Measurements from ENCODE around the gene IL1RAPL2. TPM values are rescaled to one million over a fixed set of nuclear protein-coding genes. Genes with fewer than 3 reads are reported as not detected.

The IL1RAPL2 gene
- total RNA-seq, 1 donor from 2014 or later = not detected

- Mint-ChIP-seq H3K4me1 (no peaks in the 10 kb centered on the region), H3K9me3 (no peaks in the 10 kb centered on the region), H3K36me3 (ENCODE audit: low read depth) (no peaks in the 10 kb centered on the region), H3K4me3 (no peak overlapping the region), H3K27ac (no peak overlapping the region), H3K27me3 (no peaks in the 10 kb centered on the region)
- no peak for TF ChIP-seq CTCF (IDR thresholded peaks at IDR 0.05)
- POLR2A ChIA-PET = no interaction called here
- DNase-seq (no peak), ATAC-seq (ENCODE audit: low read depth) (no peak)
- intact Hi-C loops (cut with micrococcal nuclease) = no loop called here
- CTCF ChIA-PET = no interaction called here
Measured at GRCh38 chrX:105136786-105137185, 570.8 kb downstream of the IL1RAPL2 start.

DNA sequence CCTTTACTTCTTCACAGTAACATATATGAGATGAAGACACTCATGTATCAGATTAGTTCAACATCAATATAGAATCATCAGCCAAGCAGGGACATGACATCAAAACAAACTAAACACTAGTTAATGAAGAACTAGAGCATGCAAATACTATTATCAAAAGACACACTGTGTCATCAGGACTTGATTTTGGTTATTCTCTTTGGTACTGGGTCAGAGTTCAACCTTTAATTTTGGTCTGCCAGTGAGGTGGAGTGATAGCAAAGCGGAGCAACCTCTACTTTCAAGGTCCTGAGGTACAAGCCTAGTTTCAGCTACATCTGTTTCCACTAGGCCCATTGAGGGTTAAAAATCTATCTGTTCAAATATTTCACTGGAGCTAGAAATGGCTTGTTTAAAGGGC, 584.0 kb downstream of the IL1RAPL2 start:
- intact Hi-C loops (cut with micrococcal nuclease) = no loop called here
- POLR2A ChIA-PET = no interaction called here
- Mint-ChIP-seq H3K36me3 (ENCODE audit: low read depth) (no peaks in the 10 kb centered on the region), H3K27me3 (no peaks in the 10 kb centered on the region), H3K4me1 (no peaks in the 10 kb centered on the region), H3K4me3 (no peak overlapping the region), H3K9me3 (no peaks in the 10 kb centered on the region), H3K27ac (no peak overlapping the region)
- ATAC-seq (ENCODE audit: low read depth) (no peak), DNase-seq (no peak)
- CTCF ChIA-PET = no interaction called here
- TF ChIP-seq CTCF (IDR thresholded peaks at IDR 0.05) = no peak

- Mint-ChIP-seq H3K27ac (no peak overlapping the region), H3K36me3 (ENCODE audit: low read depth) (no peaks in the 10 kb centered on the region), H3K27me3 (no peaks in the 10 kb centered on the region), H3K4me3 (no peak overlapping the region), H3K9me3 (no peaks in the 10 kb centered on the region), H3K4me1 (no peaks in the 10 kb centered on the region)
- DNase-seq (no peak), ATAC-seq (ENCODE audit: low read depth) (no peak)
- no peak for TF ChIP-seq CTCF (IDR thresholded peaks at IDR 0.05)
- CTCF ChIA-PET = no interaction called here
- POLR2A ChIA-PET = no interaction called here
- intact Hi-C loops (cut with micrococcal nuclease) = no loop called here
Measured at GRCh38 chrX:105150557-105150956, 584.6 kb downstream of the IL1RAPL2 start.

- no peak for TF ChIP-seq CTCF (IDR thresholded peaks at IDR 0.05)
- Mint-ChIP-seq H3K36me3 (ENCODE audit: low read depth) (no peaks in the 10 kb centered on the region), H3K27ac (no peak overlapping the region), H3K27me3 (no peaks in the 10 kb centered on the region), H3K4me1 (no peaks in the 10 kb centered on the region), H3K4me3 (no peak overlapping the region), H3K9me3 (no peaks in the 10 kb centered on the region)
- no peak for DNase-seq
- ChIA-PET CTCF (no interaction called here), POLR2A (no interaction called here)
- intact Hi-C loops (cut with micrococcal nuclease) = no loop called here
- ATAC-seq (ENCODE audit: low read depth) = no peak
Measured at GRCh38 chrX:105167233-105167632, 601.2 kb downstream of the IL1RAPL2 start.

GRCh38 chrX:105168577-105168976, 602.6 kb downstream of the IL1RAPL2 start:
- no peak for ATAC-seq (ENCODE audit: low read depth)

More at GRCh38 chrX:105168577-105168976, 602.6 kb downstream of the IL1RAPL2 start:
- Mint-ChIP-seq H3K9me3 (no peaks in the 10 kb centered on the region), H3K4me1 (no peaks in the 10 kb centered on the region), H3K4me3 (no peak overlapping the region), H3K27ac (no peak overlapping the region), H3K27me3 (no peaks in the 10 kb centered on the region), H3K36me3 (ENCODE audit: low read depth) (no peaks in the 10 kb centered on the region)
- intact Hi-C loops (cut with micrococcal nuclease) = no loop called here
- TF ChIP-seq CTCF (IDR thresholded peaks at IDR 0.05) = no peak
- ChIA-PET CTCF (no interaction called here), POLR2A (no interaction called here)
- DNase-seq = no peak

Measured in activated B cell treated with CpG ODN at 0.5 μM for 24 hours (primary cell).